Aorta (tissue), 5 donors: ENCODE data around the gene TSHZ2. TPM values are rescaled to one million over a fixed set of nuclear protein-coding genes. Genes with fewer than 3 reads are reported as not detected.
"Not testable (repeated sequence)": the region's sequence is repeated elsewhere in the genome, so short reads cannot be mapped to it uniquely, and the experiment has no call there.

Source experiments
- ATAC-seq: fragments of 200-7000 bp; cut with Tn5 transposase; one replicate; pipeline ENCODE4 v1.9.1; 2022; ENCODE audit warnings: moderate library complexity; ENCODE audit not compliant: low FRiP score
- DNase-seq, 2 donors: peaks; one replicate each; pipeline ENCODE4 v3.0.0-alpha.2; 2020
- H3K27ac ChIP-seq, 2 donors: one replicate each; pipeline ENCODE4 v1.5.1; 2013; ENCODE audit warnings: low read length in 2 of 2, mild to moderate bottlenecking in 2 of 2, moderate library complexity in 2 of 2, control low read depth in 1 of 2, inconsistent platforms in 1 of 2, low read depth in 1 of 2
- H3K27me3 ChIP-seq, 2 donors: one replicate each; pipeline ENCODE4 v1.6.1; 2013; ENCODE audit warnings: control low read depth in 1 of 2, low read length in 1 of 2, mild to moderate bottlenecking in 1 of 2, moderate library complexity in 1 of 2; ENCODE audit not compliant: insufficient read depth in 2 of 2, control insufficient read depth in 1 of 2
- H3K36me3 ChIP-seq, 2 donors: one replicate each; pipeline ENCODE4 v1.6.1; 2013; ENCODE audit warnings: control low read depth in 1 of 2, low read length in 1 of 2, mild to moderate bottlenecking in 1 of 2; ENCODE audit not compliant: insufficient read depth in 2 of 2, control insufficient read depth in 1 of 2
- H3K4me1 ChIP-seq, 2 donors: one replicate each; pipeline ENCODE4 v1.6.1; 2013; ENCODE audit warnings: low read length in 2 of 2, control low read depth in 1 of 2, mild to moderate bottlenecking in 1 of 2, moderate library complexity in 1 of 2; ENCODE audit not compliant: insufficient read depth in 2 of 2, control insufficient read depth in 1 of 2
- H3K4me3 ChIP-seq, 2 donors: one replicate each; pipeline ENCODE4 v1.5.1; 2013; ENCODE audit warnings: low read length in 2 of 2, control low read depth in 1 of 2, mild to moderate bottlenecking in 1 of 2
- H3K9me3 ChIP-seq: one replicate; pipeline ENCODE4 v1.6.1; 2013; ENCODE audit warnings: mild to moderate bottlenecking, low read length; ENCODE audit not compliant: control insufficient read depth
- WGBS, 2 donors: extraction: QIAGEN DNeasy Blood & Tissue Kit; methylation state at CpG; one replicate each; pipeline ENCODE4 v1.1.7; 2013; 5-methylcytosine and 5-hydroxymethylcytosine counted together
- intact Hi-C, 2 donors: fragments of 100-400 bp; cut with DNase I; formaldehyde crosslinking; loops; one replicate each; pipeline versions ENCODE4 v1.14.2 to v1.15.0; 2022
- polyA plus RNA-seq, 2 donors: library from polyadenylated mRNA; stranded (reverse); fragments of 200-250 nt; gene quantifications; one replicate each; pipeline ENCODE4 v1.2.3, GENCODE V29; 2013
- total RNA-seq, 2 donors: library from RNA; stranded (reverse); fragmentation: NEBNext Ultra II Directional; extraction: Animal tissue kit (Norgen Biotek cat#: 25700); gene quantifications; one replicate each; pipeline ENCODE4 v1.2.1, GENCODE V29; 2021
- donor health status: healthy with polysubstance abuse.
- donor health status: Bipolar disorder and iron deficiency.
- donor health status: DM: no; HTN: no; CAD: no.
- donor health status: DM: no; HTN: no; CAD: no.
- donor health status: DM: yes; HTN: yes; CAD: no.

TSHZ2 gene
- total and polyA plus RNA-seq, 4 donors = 0.08 to 95.4 (median 13.3) TPM

DNA sequence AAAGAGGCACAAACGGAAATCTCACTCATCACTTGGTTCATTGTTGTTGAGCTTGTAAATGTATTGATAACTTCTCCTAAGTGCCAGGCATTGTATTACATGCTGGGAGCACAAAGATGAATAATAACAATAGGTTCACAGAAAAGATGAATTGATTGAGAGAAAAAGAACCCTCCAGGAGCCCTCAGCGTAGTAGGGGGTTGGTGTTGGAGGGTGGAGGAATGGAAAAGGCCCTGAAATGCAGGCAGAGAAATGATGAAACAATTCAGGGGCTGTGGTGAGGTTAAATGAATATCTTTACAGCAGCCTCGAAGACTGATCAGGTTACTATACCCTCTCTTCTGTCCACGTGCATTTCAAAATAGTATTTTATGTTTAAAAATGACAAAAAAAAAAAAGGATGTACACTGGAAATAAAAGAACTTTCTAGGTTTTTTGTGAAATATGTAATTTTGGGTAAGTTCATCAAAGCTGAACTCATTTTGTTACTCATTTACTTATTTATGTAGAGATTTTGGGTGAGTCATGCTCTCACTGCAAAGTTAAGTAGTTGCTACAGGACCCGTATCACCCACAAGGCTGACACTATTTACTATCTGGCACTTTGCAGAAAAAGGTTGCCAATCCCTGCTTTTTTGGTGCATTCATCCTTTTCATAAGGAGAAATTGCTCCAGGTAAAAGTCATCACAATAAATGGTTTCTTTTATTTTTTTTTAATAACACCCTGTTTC lies 344.2 kb downstream of the TSHZ2 start:
- intact Hi-C loops = no loop called here

DNA sequence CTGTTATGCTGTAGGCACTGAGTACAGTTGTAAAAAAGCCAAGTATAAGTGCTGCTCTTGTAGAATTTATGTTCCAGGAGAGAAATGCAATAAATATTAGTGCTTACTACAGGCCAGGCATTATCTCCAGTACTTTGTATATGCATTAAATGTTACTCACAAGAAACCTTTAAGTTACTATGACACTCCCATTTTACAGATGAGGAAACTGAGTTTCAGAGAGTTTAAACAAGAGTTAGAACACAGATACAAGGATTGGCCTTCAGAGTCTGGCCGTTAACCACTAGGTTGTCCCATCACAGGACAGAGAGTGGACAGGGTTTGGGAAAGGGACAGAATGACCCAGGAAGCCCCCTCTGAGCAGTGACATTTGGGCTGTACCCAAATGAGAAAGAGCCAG lies 347.0 kb downstream of the TSHZ2 start:
- WGBS, 2 donors = 97 to 98% methylated on average over 1 of the region's 1 CpG
- ATAC-seq (no peak), DNase-seq (no peak)
- Histone ChIP-seq H3K27me3 (no peaks in the 10 kb centered on the region), H3K36me3 (no peaks in the 10 kb centered on the region), H3K4me3 (no peak overlapping the region), H3K27ac (no peak overlapping the region), H3K9me3 (peaks cover 7% of the 10 kb centered on the region), H3K4me1 (no peaks in the 10 kb centered on the region)
- intact Hi-C loops = no loop called here

More for the DNA sequence above, 344.2 kb downstream of the TSHZ2 start:
- DNase-seq = no peak
- no peaks in the 10 kb centered on the region for H3K4me1 ChIP-seq
- no peaks in the 10 kb centered on the region for H3K27me3 ChIP-seq
- no peak for ATAC-seq
- WGBS, 2 donors = 85 to 91% methylated on average over 5 of the region's 5 CpGs
- peaks cover 7% of the 10 kb centered on the region for H3K9me3 ChIP-seq
- H3K27ac ChIP-seq = no peak overlapping the region
- H3K4me3 ChIP-seq = no peak overlapping the region
- H3K36me3 ChIP-seq = no peaks in the 10 kb centered on the region

DNA sequence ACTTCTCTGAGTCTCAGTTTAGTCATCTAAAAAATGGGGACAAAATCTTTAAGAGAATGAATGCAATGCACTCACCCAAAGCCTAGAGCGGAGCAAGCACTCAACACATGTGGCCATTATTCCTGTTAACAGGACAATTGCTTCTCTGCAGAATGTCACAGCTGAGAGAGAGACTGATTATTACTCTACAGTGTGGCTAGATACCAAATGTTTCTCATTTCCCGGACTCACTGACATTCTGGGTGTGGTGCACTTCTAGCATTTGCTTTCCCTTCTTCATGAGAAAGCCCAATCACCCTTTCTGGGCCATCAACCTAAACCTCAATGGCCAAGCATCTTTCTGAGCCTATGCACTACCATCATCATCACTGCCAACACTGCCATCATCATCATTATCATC lies 347.6 kb downstream of the TSHZ2 start:
- H3K36me3 ChIP-seq = no peaks in the 10 kb centered on the region
- DNase-seq = no peak
- intact Hi-C loops = no loop called here
- H3K4me1 ChIP-seq = no peaks in the 10 kb centered on the region
- 75 to 84% methylated on average over 2 of the region's 2 CpGs for WGBS, 2 donors
- no peak overlapping the region for H3K4me3 ChIP-seq
- peaks cover 7% of the 10 kb centered on the region for H3K9me3 ChIP-seq
- no peak overlapping the region for H3K27ac ChIP-seq
- H3K27me3 ChIP-seq = no peaks in the 10 kb centered on the region
- ATAC-seq = no peak

DNA sequence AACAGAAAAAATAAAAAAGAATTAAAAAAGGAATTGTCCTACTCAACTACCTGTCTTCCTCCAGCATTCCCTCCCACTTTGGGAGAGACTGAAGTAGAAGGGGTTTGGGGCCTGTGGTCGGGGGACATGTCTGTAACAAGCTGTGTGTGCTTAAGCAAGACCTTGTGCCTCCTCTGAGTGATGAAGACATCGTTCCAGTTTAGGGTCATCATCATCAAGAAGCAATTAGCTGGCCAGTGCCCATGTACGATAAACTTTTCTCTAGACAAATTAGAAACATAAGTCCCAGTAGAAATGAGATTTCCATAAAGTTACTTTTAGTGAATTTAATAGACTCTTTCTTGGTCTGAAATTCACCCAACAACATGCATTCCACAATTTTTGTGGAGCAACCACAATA lies 348.5 kb downstream of the TSHZ2 start:
- no peaks in the 10 kb centered on the region for H3K36me3 ChIP-seq
- WGBS, 2 donors = 84% methylated on average over 3 of the region's 3 CpGs
- DNase-seq (no peak), ATAC-seq (no peak)
- no peak overlapping the region for H3K27ac ChIP-seq
- intact Hi-C loops = no loop called here
- no peaks in the 10 kb centered on the region for H3K4me1 ChIP-seq
- no peaks in the 10 kb centered on the region for H3K27me3 ChIP-seq
- peaks cover 7% of the 10 kb centered on the region for H3K9me3 ChIP-seq
- no peak overlapping the region for H3K4me3 ChIP-seq

DNA sequence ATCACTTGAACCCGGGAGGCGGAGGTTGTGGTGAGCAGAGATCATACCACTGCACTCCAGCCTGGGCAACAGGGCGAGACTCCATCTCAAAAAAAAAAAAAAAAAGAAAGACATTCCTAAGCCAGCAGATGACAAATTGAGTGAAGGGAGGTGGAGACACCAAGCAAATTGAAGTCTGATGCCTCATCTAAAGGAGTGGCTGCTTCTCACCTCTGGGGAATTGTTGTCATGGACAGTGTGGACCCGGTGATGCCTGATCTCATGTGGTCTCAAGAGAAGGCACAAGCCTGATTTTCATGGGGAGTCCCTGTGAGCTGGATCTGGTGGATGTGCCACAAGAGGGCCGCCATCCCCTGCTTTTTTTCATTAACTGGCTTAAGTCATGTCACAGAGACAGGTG lies 349.4 kb downstream of the TSHZ2 start:
- intact Hi-C loops = no loop called here
- Histone ChIP-seq H3K36me3 (no peaks in the 10 kb centered on the region), H3K4me1 (no peaks in the 10 kb centered on the region), H3K4me3 (no peak overlapping the region), H3K27me3 (no peaks in the 10 kb centered on the region), H3K9me3 (peaks cover 7% of the 10 kb centered on the region), H3K27ac (no peak overlapping the region)
- ATAC-seq (no peak), DNase-seq (no peak)
- WGBS, 2 donors = 87 to 90% methylated on average over 5 of the region's 5 CpGs

DNA sequence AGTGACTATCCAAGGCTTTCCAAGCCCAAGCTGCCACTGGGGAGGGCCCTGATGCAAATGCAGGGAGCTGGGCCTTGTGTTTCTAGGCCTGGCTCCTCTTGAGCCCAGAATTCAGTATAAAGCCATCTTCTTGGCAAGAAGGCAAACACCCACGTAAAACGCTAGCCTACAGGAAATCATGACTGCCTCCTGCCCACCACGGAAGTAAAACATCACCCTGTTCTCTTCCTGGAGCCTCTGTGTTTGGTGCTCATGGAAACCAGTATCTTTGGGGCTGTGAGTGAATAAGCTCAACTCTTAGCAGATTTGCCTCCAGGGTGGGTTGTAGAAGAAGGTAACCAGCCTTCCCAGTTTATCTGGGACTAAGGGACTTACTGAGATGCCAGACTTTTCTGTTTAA lies 350.5 kb downstream of the TSHZ2 start:
- WGBS, 2 donors = 56 to 64% methylated on average over 3 of the region's 3 CpGs
- no peak overlapping the region for H3K27ac ChIP-seq
- intact Hi-C loops = no loop called here
- no peak for ATAC-seq
- DNase-seq = no peak
- no peaks in the 10 kb centered on the region for H3K27me3 ChIP-seq
- H3K4me3 ChIP-seq = no peak overlapping the region
- H3K36me3 ChIP-seq = no peaks in the 10 kb centered on the region
- peaks cover 7% of the 10 kb centered on the region for H3K9me3 ChIP-seq
- no peaks in the 10 kb centered on the region for H3K4me1 ChIP-seq

DNA sequence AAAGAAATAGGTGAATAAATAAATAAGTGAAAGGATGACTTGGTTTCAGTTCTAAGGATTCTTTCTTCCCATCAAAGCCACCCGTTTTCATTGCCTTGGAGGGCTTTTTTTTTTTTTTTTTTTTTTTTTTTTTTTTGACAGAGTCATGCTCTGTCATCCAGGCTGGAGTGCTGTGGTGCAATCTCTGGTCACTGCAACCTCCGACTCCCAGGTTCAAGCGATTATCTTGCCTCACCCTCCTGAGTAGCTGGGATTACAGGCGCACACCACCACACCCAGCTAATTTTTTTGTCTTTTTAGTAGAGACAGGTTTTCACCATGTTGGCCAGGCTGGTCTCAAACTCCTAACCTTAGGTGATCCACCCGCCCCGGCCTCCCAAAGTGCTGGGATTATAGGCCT lies 351.3 kb downstream of the TSHZ2 start:
- ATAC-seq, H3K4me1 ChIP-seq, intact Hi-C loops, H3K9me3 ChIP-seq, DNase-seq, H3K27me3 ChIP-seq, H3K4me3 ChIP-seq, H3K27ac ChIP-seq, H3K36me3 ChIP-seq: not testable (repeated sequence)
- WGBS, 2 donors = 89 to 92% methylated on average over 6 of the region's 6 CpGs

DNA sequence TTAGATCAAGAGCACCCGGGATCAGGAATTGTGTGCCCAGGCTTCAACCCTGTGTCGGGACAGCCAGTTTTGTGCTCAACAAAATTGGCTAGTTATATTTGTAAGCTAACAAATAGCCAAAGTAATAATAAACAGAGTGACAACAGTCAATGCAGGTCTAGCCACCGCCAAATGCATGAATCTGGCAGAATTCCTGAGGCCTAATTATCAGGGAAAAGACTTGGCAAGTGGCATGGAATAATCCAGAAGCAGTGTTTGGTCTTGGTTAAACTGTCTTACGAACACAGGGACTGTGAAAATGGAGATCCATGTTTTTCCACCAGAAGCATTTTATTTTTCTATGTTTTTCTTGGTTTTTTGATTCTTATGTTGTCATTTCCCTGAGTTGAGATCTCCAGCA lies 352.7 kb downstream of the TSHZ2 start:
- intact Hi-C loops = no loop called here
- Histone ChIP-seq H3K4me3 (no peak overlapping the region), H3K9me3 (peaks cover 2% of the 10 kb centered on the region), H3K27ac (no peak overlapping the region), H3K27me3 (no peaks in the 10 kb centered on the region), H3K4me1 (no peaks in the 10 kb centered on the region), H3K36me3 (no peaks in the 10 kb centered on the region)
- ATAC-seq (no peak), DNase-seq (no peak)
- WGBS, 2 donors = 61 to 63% methylated on average over 4 of the region's 4 CpGs

DNA sequence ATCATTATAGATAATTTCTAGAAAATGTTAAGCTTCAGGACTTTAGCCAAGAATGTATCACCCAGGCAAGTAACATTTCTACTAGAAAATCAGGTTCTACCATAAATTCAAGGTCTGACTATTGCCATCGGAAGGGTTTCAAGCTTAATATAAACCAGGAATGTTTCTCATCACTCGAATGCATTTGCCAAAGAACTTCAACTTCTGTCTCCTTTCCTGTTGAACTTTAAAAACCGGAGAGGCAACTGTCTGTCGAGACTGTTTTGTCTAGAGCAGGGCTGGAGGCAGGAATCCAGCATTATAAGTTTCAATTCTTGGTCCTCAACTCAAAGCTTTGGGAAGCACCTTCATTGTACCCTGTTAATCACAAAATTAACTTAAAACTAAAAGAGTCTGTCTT lies 356.8 kb downstream of the TSHZ2 start:
- H3K4me3 ChIP-seq = no peak overlapping the region
- no peaks in the 10 kb centered on the region for H3K36me3 ChIP-seq
- intact Hi-C loops = no loop called here
- H3K9me3 ChIP-seq = no peaks in the 10 kb centered on the region
- DNase-seq (no peak), ATAC-seq (no peak)
- H3K27ac ChIP-seq = no peak overlapping the region
- no peaks in the 10 kb centered on the region for H3K27me3 ChIP-seq
- H3K4me1 ChIP-seq = no peaks in the 10 kb centered on the region
- WGBS, 2 donors = 17 to 22% methylated on average over 4 of the region's 4 CpGs
